Memory B cell (primary cell): ENCODE data around the gene DLX2.
"Not testable (repeated sequence)": the region's sequence is repeated elsewhere in the genome, so short reads cannot be mapped to it uniquely, and the experiment has no call there.

Experiments
- ATAC-seq: fragments of 150-1000 bp; cut with Tn5 transposase; 2 replicates; pipeline ENCODE4 v1.10.0; 2021; ENCODE audit warnings: low read depth, mild to moderate bottlenecking, moderate library complexity
- DNase-seq, 2 donors: peaks; one replicate each; pipeline ENCODE4 v3.0.0; 2022; ENCODE audit warnings: low spot score in 2 of 2
- H3K27ac Mint-ChIP-seq: one replicate; pipeline ENCODE4 v1.8.0; 2022; ENCODE audit warnings: mild to moderate bottlenecking, moderate library complexity, mixed read lengths
- H3K27me3 Mint-ChIP-seq: one replicate; pipeline ENCODE4 v1.8.0; 2022; ENCODE audit warnings: mixed read lengths
- H3K36me3 Mint-ChIP-seq: one replicate; pipeline ENCODE4 v1.8.0; 2022; ENCODE audit warnings: mild to moderate bottlenecking, mixed read lengths
- H3K4me1 Mint-ChIP-seq: one replicate; pipeline ENCODE4 v1.8.0; 2022; ENCODE audit warnings: mixed read lengths
- H3K4me3 Mint-ChIP-seq: one replicate; pipeline ENCODE4 v1.8.0; 2022; ENCODE audit warnings: mild to moderate bottlenecking, moderate library complexity, mixed read lengths
- H3K9me3 Mint-ChIP-seq: one replicate; pipeline ENCODE4 v1.8.0; 2022; ENCODE audit warnings: mixed read lengths

Gene DLX2

GRCh38 chr2:172114579-172114978 lies 11.9 kb upstream of the DLX2 start:
- H3K27me3 Mint-ChIP-seq, result peaks cover 20% of the 10 kb centered on the region
- ATAC-seq (no peak), DNase-seq (no peak)
- H3K9me3 Mint-ChIP-seq, result no peaks in the 10 kb centered on the region
- no peak overlapping the region for H3K27ac Mint-ChIP-seq
- no peaks in the 10 kb centered on the region for H3K36me3 Mint-ChIP-seq
- H3K4me3 Mint-ChIP-seq, result no peak overlapping the region
- no peaks in the 10 kb centered on the region for H3K4me1 Mint-ChIP-seq

- peaks cover 22% of the 10 kb centered on the region for H3K27me3 Mint-ChIP-seq
These were observed 11.5 kb upstream of the DLX2 start for GRCh38 chr2:172114176-172114575.

GRCh38 chr2:172113617-172114016 lies 10.9 kb upstream of the DLX2 start:
- H3K4me1 Mint-ChIP-seq, result no peaks in the 10 kb centered on the region
- no peak overlapping the region for H3K27ac Mint-ChIP-seq
- ATAC-seq (no peak), DNase-seq (no peak)
- H3K4me3 Mint-ChIP-seq, result no peak overlapping the region
- H3K9me3 Mint-ChIP-seq, result no peaks in the 10 kb centered on the region
- H3K36me3 Mint-ChIP-seq, result no peaks in the 10 kb centered on the region
- H3K27me3 Mint-ChIP-seq, result peaks cover 25% of the 10 kb centered on the region

More at GRCh38 chr2:172114176-172114575, 11.5 kb upstream of the DLX2 start:
- H3K9me3 Mint-ChIP-seq, H3K36me3 Mint-ChIP-seq, ATAC-seq, H3K4me3 Mint-ChIP-seq, DNase-seq, H3K27ac Mint-ChIP-seq, H3K4me1 Mint-ChIP-seq: not testable (repeated sequence)

GRCh38 chr2:172109988-172110811 lies 7.5 kb upstream of the DLX2 start:
- Mint-ChIP-seq H3K4me1 (no peaks in the 10 kb centered on the region), H3K27ac (no peak overlapping the region), H3K27me3 (peaks cover 30% of the 10 kb centered on the region), H3K4me3 (no peak overlapping the region), H3K36me3 (no peaks in the 10 kb centered on the region), H3K9me3 (peaks cover 1% of the 10 kb centered on the region)
- no peak for ATAC-seq
- DNase-seq, result no peak

GRCh38 chr2:172109256-172109987 lies 6.7 kb upstream of the DLX2 start:
- ATAC-seq (no peak), DNase-seq (no peak)
- no peak overlapping the region for H3K4me3 Mint-ChIP-seq
- H3K27ac Mint-ChIP-seq, result no peak overlapping the region
- no peaks in the 10 kb centered on the region for H3K36me3 Mint-ChIP-seq
- H3K9me3 Mint-ChIP-seq, result peaks cover 3% of the 10 kb centered on the region
- H3K4me1 Mint-ChIP-seq, result no peaks in the 10 kb centered on the region
- peaks cover 28% of the 10 kb centered on the region for H3K27me3 Mint-ChIP-seq

- H3K4me1 Mint-ChIP-seq, result no peaks in the 10 kb centered on the region
- no peak for ATAC-seq
- no peak overlapping the region for H3K27ac Mint-ChIP-seq
- peaks cover 30% of the 10 kb centered on the region for H3K27me3 Mint-ChIP-seq
- H3K4me3 Mint-ChIP-seq, result no peak overlapping the region
- H3K36me3 Mint-ChIP-seq, result no peaks in the 10 kb centered on the region
- H3K9me3 Mint-ChIP-seq, result peaks cover 3% of the 10 kb centered on the region
- DNase-seq, result no peak
These were observed 5.9 kb upstream of the DLX2 start for GRCh38 chr2:172108587-172108930.

GRCh38 chr2:172107690-172108586 lies 5.2 kb upstream of the DLX2 start:
- Mint-ChIP-seq H3K9me3 (peaks cover 3% of the 10 kb centered on the region), H3K27ac (no peak overlapping the region), H3K4me3 (no peak overlapping the region), H3K36me3 (no peaks in the 10 kb centered on the region), H3K27me3 (peaks cover 28% of the 10 kb centered on the region), H3K4me1 (peaks cover 1% of the 10 kb centered on the region)
- no peak for DNase-seq
- ATAC-seq, result no peak

- Mint-ChIP-seq H3K4me3 (no peak overlapping the region), H3K9me3 (peaks cover 3% of the 10 kb centered on the region)
- ATAC-seq, result no peak
These were observed 3.6 kb upstream of the DLX2 start for GRCh38 chr2:172106108-172106961.

GRCh38 chr2:172105471-172106107 lies 2.9 kb upstream of the DLX2 start:
- no peak overlapping the region for H3K4me3 Mint-ChIP-seq
- H3K4me1 Mint-ChIP-seq, result peaks cover 9% of the 10 kb centered on the region
- no peak for ATAC-seq
- no peak overlapping the region for H3K27ac Mint-ChIP-seq
- H3K27me3 Mint-ChIP-seq, result peaks cover 33% of the 10 kb centered on the region
- H3K9me3 Mint-ChIP-seq, result peaks cover 3% of the 10 kb centered on the region
- no peaks in the 10 kb centered on the region for H3K36me3 Mint-ChIP-seq
- no peak for DNase-seq

More at GRCh38 chr2:172106108-172106961, 3.6 kb upstream of the DLX2 start:
- DNase-seq, result no peak
- Mint-ChIP-seq H3K36me3 (no peaks in the 10 kb centered on the region), H3K27ac (no peak overlapping the region), H3K27me3 (peaks cover 34% of the 10 kb centered on the region), H3K4me1 (peaks cover 9% of the 10 kb centered on the region)

GRCh38 chr2:172103471-172104272 lies 972 bp upstream of the DLX2 start:
- ATAC-seq (peak; percentile 28), DNase-seq (peak in 1 of 2 donors; percentile 55)
- peaks cover 26% of the 10 kb centered on the region for H3K27me3 Mint-ChIP-seq
- H3K4me1 Mint-ChIP-seq, result peaks cover 10% of the 10 kb centered on the region
- peaks cover 3% of the 10 kb centered on the region for H3K9me3 Mint-ChIP-seq
- H3K4me3 Mint-ChIP-seq, result peak overlapping the region; percentile 65
- H3K36me3 Mint-ChIP-seq, result no peaks in the 10 kb centered on the region
- peak overlapping the region; percentile 70 for H3K27ac Mint-ChIP-seq

- no peak for ATAC-seq
- H3K27me3 Mint-ChIP-seq, result peaks cover 26% of the 10 kb centered on the region
- peak overlapping the region; percentile 73 for H3K27ac Mint-ChIP-seq
- H3K4me3 Mint-ChIP-seq, result peak overlapping the region; percentile 66
- DNase-seq, result peak in 1 of 2 donors; percentile 51
- no peaks in the 10 kb centered on the region for H3K36me3 Mint-ChIP-seq
- peaks cover 13% of the 10 kb centered on the region for H3K4me1 Mint-ChIP-seq
- peaks cover 5% of the 10 kb centered on the region for H3K9me3 Mint-ChIP-seq
These were observed 794 bp downstream of the DLX2 start for GRCh38 chr2:172101821-172102390.
